Spinal cord (tissue), 10 donors: ENCODE measurements around the gene CD59. TPM values are rescaled to one million over a fixed set of nuclear protein-coding genes. Genes with fewer than 3 reads are reported as not detected.

ENCODE experiments used
- DNase-seq, 6 donors: peaks; one replicate each; pipeline versions ENCODE4 v3.0.0 to v3.0.0-alpha.2; 2013 to 2015; ENCODE audit warnings: low spot score in 6 of 6, low read depth in 4 of 6
- H3K27ac ChIP-seq: one replicate; pipeline ENCODE4 v1.5.1; 2013; ENCODE audit warnings: low read depth, low read length, control low read depth
- H3K27me3 ChIP-seq: one replicate; pipeline ENCODE4 v1.6.1; 2013; ENCODE audit warnings: low read length; ENCODE audit not compliant: control insufficient read depth, insufficient read depth
- H3K36me3 ChIP-seq: one replicate; pipeline ENCODE4 v1.6.1; 2013; ENCODE audit warnings: low read length; ENCODE audit not compliant: control insufficient read depth, insufficient read depth
- H3K4me1 ChIP-seq: one replicate; pipeline ENCODE4 v1.6.1; 2013; ENCODE audit warnings: low read length; ENCODE audit not compliant: control insufficient read depth, insufficient read depth
- H3K4me3 ChIP-seq: one replicate; pipeline ENCODE4 v1.5.1; 2013; ENCODE audit warnings: low read depth, low read length, control low read depth
- H3K9me3 ChIP-seq: one replicate; pipeline ENCODE4 v1.6.1; 2013; ENCODE audit warnings: low read length; ENCODE audit not compliant: control insufficient read depth, insufficient read depth
- WGBS: methylation state at CpG from one replicate; pipeline ENCODE4 v1.1.5; 2013; ENCODE audit warnings: missing lambda C conversion rate; ENCODE audit not compliant: insufficient coverage; 5-methylcytosine and 5-hydroxymethylcytosine counted together
- polyA plus RNA-seq, 2 donors: library from polyadenylated mRNA; unstranded; fragments of 120-200 nt; gene quantifications; one replicate each; pipeline ENCODE4 v1.2.1, GENCODE V29; 2013; ENCODE audit not compliant: insufficient read length in 2 of 2
- total RNA-seq, 2 donors: library from RNA; depleted of rRNA in 1 of 2; stranded (reverse); fragments of 120-200 nt in 1 of 2; fragments of >200 nt in 1 of 2; gene quantifications; one replicate each; pipeline versions ENCODE4 v1.2.3 to v1.2.4, GENCODE V29; 2013 to 2014
- donor health status: healthy.

Gene CD59
- total and polyA plus RNA-seq, 4 donors, result 123 to 326 (median 159) TPM

DNA sequence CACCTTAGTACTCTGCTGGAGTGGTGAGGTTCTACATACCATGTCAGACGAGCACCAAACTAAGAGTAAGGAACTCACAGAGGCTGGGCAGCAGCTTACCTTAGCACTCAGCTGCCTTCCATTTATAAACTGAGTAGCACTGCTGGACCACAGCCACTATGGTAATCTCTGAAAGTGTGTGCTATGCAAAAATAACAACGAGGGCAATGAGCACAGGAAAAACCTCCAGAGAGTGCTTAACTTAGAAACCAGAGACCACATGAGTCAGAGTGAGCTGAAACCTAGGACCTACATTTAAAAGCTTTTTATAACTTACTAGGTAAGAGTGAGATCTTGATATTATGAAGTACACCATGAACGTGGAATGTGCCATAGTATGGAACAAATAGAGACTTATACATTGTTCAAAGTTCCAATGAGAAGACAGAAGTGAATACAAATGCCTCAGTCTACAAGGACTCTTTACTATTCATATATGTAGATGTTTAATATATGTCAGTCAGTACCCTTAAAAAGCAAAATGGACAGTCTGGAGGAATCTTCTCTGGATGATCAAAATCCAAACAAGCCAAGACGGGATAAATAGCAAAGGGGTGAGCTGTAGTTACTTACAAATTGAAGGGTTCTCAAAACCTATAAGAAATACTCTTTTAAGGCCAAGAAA, 17.2 kb upstream of the CD59 start:
- no peak for DNase-seq
- H3K4me3 ChIP-seq, result no peak overlapping the region
- H3K36me3 ChIP-seq, result peaks cover 9% of the 10 kb centered on the region
- no peaks in the 10 kb centered on the region for H3K27me3 ChIP-seq
- no peaks in the 10 kb centered on the region for H3K4me1 ChIP-seq
- no peaks in the 10 kb centered on the region for H3K9me3 ChIP-seq
- WGBS, result 100% methylated on average over 1 of the region's 4 CpGs
- H3K27ac ChIP-seq, result no peak overlapping the region

- 91% methylated on average over 1 of the region's 3 CpGs for WGBS
- Histone ChIP-seq H3K4me3 (no peak overlapping the region), H3K27ac (no peak overlapping the region), H3K9me3 (no peaks in the 10 kb centered on the region), H3K36me3 (peaks cover 5% of the 10 kb centered on the region), H3K27me3 (no peaks in the 10 kb centered on the region), H3K4me1 (no peaks in the 10 kb centered on the region)
- DNase-seq, result no peak
Measured at GRCh38 chr11:33751878-33752277, 15.7 kb upstream of the CD59 start.

DNA sequence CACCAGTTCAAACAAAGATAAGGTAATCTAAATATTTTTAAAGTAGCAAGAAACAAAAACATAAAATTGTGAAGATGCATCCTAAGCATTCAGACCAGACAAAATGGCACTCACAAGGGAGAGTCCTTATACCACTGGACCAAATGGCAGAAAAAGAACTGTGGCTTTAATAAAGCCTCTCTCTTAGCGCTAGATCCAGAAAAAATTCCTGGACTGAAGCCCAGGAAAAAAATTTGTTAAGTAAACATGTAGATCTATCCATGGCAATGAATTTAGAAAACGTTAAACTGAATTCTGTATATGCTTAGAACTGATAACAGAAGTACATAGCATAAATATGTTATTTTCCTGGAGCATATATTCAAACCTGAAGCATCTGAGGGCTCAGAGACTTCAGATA, 11.8 kb upstream of the CD59 start:
- DNase-seq, result peak in 1 of 6 donors; percentile 65

DNA sequence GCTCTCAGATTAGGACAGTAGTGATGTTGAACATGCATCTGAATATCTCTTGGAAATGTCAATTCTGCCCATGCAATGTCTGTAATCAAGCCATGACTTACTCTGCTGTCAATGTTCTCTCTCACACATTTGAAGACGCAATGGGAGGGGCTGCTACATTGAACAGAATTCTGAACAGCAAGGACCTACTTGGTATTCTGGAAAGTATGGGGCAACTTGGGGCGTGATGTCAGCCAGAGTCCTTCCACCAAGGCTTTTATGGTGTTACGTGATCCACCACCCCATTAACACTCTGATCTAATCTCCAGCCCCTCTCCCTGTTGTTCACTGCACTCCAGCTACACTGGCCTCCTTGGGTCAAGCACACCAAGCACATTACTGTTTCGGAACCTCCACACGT, 7.1 kb upstream of the CD59 start:
- Histone ChIP-seq H3K27ac (no peak overlapping the region), H3K4me1 (no peaks in the 10 kb centered on the region), H3K27me3 (no peaks in the 10 kb centered on the region), H3K36me3 (no peaks in the 10 kb centered on the region), H3K4me3 (no peak overlapping the region), H3K9me3 (no peaks in the 10 kb centered on the region)
- DNase-seq, result no peak
- WGBS, result 82% methylated on average over 4 of the region's 5 CpGs

More for the DNA sequence above, 11.8 kb upstream of the CD59 start:
- no peaks in the 10 kb centered on the region for H3K9me3 ChIP-seq
- H3K27me3 ChIP-seq, result no peaks in the 10 kb centered on the region
- H3K4me1 ChIP-seq, result no peaks in the 10 kb centered on the region
- no peak overlapping the region for H3K4me3 ChIP-seq
- no CpG with 5 or more reads among the region's 2 CpGs for WGBS
- peaks cover 3% of the 10 kb centered on the region for H3K36me3 ChIP-seq
- H3K27ac ChIP-seq, result no peak overlapping the region

DNA sequence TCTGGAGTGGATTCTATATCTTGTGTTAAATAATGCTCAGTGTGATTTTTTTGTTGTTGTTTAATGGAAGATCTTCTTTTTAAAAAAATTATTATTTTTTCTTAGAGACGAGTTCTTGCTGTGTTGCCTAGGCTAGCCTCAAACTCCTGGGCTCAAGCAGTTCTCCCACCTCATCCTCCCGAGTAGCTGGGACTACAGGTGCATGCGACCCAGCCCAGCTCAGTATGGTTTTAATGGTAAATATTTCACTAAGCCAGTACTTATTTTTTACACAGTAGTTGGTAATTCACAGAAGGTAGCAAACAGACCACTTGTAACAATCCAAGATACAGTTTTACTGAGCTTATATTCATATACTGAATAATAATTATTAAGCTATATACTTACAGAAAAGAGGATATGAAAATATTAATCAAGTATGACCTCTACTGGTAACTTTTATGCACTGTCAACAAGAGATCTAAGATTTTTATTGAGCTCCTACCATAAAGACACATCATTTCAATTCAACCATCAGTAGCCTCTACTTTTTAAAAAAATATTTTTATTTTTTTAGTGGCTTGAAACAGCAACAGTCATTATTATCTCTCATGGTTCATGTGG, 6.1 kb upstream of the CD59 start:
- no peaks in the 10 kb centered on the region for H3K36me3 ChIP-seq
- DNase-seq, result peak in 2 of 6 donors; percentile 45 to 68
- WGBS, result no CpG with 5 or more reads among the region's 3 CpGs

DNA sequence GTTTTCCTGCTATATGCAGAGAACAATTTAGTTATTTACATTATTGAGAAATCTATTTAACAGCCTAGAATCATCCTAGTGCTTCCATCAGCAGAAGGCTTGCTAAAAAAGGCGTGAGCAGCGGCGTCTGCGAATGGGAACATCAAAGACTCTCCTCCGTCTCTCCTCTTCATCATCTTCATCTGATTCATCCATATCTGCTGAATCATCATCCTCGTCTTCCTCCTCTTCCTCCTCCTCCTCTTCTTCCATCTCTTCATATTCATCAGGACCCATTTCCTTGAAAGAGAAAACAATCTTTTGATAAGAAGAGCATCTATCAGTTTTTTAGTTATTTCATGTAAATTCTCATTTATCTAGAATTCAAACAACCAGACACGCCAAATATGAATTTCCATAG, 5.6 kb upstream of the CD59 start:
- 95% methylated on average over 6 of the region's 7 CpGs for WGBS
- Histone ChIP-seq H3K4me1 (peaks cover 3% of the 10 kb centered on the region), H3K4me3 (no peak overlapping the region), H3K9me3 (no peaks in the 10 kb centered on the region), H3K27ac (no peak overlapping the region), H3K36me3 (no peaks in the 10 kb centered on the region), H3K27me3 (no peaks in the 10 kb centered on the region)
- no peak for DNase-seq

More for the DNA sequence above, 6.1 kb upstream of the CD59 start:
- Histone ChIP-seq H3K27ac (no peak overlapping the region), H3K9me3 (no peaks in the 10 kb centered on the region), H3K4me3 (no peak overlapping the region), H3K27me3 (no peaks in the 10 kb centered on the region), H3K4me1 (no peaks in the 10 kb centered on the region)

DNA sequence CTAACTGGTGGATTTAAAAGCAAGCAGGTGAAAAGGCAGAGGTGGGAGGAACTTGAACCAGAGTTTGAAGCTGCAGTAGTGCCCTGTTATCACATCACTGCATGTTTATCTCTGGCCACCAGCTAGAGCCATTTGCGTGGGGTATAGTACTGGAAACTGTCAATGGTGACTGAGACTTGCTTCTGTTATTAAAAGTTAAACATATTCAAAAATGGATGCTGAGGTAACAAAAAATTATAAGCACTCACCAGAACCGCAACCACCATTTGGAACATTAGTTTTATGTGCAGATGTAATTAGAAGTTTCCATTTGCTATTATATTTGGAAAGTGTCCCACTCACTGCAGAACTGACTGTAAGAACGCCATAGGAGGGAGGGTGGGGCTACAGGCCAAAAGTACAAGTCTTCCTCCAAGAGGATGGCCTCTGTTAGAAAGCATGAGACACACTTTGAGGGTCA, 1.2 kb upstream of the CD59 start:
- no peaks in the 10 kb centered on the region for H3K27me3 ChIP-seq
- no peak for DNase-seq
- H3K27ac ChIP-seq, result peak overlapping the region; percentile 85
- no peaks in the 10 kb centered on the region for H3K36me3 ChIP-seq
- 55% methylated on average over 1 of the region's 3 CpGs for WGBS
- H3K4me1 ChIP-seq, result peaks cover 29% of the 10 kb centered on the region
- H3K4me3 ChIP-seq, result no peak overlapping the region
- H3K9me3 ChIP-seq, result no peaks in the 10 kb centered on the region

DNA sequence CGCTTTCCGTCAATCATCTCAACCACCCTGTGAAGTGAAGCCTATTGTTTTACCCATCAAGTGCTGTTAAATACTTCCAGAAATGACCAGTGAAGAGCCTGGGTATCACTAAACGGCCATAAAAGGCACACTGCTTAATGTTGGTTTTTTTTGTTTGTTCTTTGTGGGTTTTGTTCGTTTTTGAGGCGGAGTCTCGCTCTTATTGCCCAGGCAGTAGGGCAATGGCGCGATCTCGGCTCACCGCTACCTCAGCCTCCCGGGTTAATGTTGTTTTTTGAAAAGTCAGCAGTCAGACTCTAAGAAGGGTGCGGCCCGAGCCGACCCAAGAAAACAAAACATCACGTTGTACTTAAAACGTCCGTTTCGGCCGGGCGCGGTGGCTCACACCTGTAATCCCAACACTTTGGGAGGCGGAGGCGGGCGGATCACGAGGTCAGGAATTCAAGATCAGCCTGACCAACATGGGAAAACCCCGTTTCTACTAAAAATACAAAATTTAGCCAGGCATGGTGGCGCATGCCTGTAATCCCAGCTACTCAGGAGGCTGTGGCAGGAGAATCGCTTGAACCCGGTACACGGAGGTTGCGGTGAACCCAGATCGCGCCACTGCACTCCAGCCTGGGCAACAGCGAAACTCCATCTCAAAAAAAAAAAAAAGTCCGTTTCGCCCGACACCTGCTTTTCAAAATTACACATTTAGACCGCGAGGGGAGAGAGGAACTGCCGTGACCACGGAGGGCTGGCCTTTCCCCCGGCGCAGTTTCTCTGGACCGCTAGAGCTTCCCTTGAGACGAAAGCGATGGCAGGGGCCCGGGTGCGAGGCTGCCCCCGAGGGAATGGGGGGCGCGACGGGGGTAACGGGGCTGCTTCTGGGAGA, 714 bp downstream of the CD59 start:
- H3K27me3 ChIP-seq, result no peaks in the 10 kb centered on the region
- under 1% methylated on average over 52 of the region's 53 CpGs for WGBS
- peak in 2 of 6 donors; percentile 48 to 58 for DNase-seq
- peaks cover 29% of the 10 kb centered on the region for H3K4me1 ChIP-seq
- H3K36me3 ChIP-seq, result no peaks in the 10 kb centered on the region
- no peaks in the 10 kb centered on the region for H3K9me3 ChIP-seq
- H3K4me3 ChIP-seq, result peak overlapping the region; percentile 89
- peak overlapping the region; percentile 85 for H3K27ac ChIP-seq

DNA sequence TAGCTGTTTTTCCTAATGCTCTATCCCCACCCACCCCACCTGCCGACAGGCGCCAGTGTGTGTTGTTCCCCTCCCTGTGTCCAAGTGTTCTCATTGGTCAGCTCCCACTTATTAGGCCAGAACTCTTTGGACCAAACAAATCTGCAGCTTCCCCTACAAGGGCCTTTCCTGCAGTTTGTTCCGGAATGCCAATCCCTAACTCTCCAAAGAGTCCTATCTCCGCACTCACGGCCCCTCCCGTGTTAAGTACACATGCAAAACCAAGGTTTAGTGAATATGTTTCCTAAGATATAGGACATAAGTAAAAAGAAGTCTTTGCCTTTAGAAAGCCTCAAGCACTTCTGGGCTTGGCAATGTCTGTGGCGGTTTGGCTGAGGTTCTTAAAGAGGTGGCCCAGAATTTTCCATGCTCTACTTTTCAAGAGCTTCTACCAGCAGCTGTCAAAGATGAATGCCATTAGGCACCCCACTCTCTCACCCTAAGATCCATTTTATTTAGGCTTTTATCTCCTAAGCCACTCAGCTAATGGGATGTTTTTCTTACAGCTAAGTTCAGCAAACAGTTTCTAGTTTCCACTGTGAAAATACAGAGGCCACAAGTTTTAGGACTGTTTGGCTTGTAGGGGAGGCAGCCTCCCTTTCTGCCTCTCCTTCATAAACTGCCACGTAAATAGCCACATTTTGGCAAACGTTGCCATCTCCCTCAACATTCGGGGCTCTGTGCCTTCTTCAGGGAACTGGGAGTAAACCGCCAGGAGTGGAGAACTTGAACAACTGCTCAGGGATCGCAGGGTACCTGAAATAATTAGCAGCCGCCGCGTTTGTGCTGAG, 1.6 kb downstream of the CD59 start:
- WGBS, result 21% methylated on average over 11 of the region's 15 CpGs
- peak overlapping the region; percentile 89 for H3K4me3 ChIP-seq
- no peaks in the 10 kb centered on the region for H3K36me3 ChIP-seq
- no peaks in the 10 kb centered on the region for H3K27me3 ChIP-seq
- H3K4me1 ChIP-seq, result peaks cover 29% of the 10 kb centered on the region
- H3K27ac ChIP-seq, result peak overlapping the region; percentile 81
- peak in 3 of 6 donors; percentile 46 to 75 (median 54) for DNase-seq
- H3K9me3 ChIP-seq, result no peaks in the 10 kb centered on the region
